H54 (cell line): Measurements from ENCODE around the gene C17orf100.

Experiments
- DNase-seq: peaks from one replicate; pipeline ENCODE4 v3.0.0; 2011; ENCODE audit warnings: low spot score, mixed read lengths; ENCODE audit not compliant: insufficient read length
- FAIRE-seq: peaks from 3 replicates; lab custom pipeline; 2011; peaks lifted over from hg19 to GRCh38; lab: Jason Lieb, UNC
- POLR2A ChIP-seq: IDR thresholded peaks from 2 replicates; pipeline ENCODE4 v1.6.1; 2011; ENCODE audit warnings: low read depth, mild to moderate bottlenecking, low read length

The C17orf100 gene

DNA sequence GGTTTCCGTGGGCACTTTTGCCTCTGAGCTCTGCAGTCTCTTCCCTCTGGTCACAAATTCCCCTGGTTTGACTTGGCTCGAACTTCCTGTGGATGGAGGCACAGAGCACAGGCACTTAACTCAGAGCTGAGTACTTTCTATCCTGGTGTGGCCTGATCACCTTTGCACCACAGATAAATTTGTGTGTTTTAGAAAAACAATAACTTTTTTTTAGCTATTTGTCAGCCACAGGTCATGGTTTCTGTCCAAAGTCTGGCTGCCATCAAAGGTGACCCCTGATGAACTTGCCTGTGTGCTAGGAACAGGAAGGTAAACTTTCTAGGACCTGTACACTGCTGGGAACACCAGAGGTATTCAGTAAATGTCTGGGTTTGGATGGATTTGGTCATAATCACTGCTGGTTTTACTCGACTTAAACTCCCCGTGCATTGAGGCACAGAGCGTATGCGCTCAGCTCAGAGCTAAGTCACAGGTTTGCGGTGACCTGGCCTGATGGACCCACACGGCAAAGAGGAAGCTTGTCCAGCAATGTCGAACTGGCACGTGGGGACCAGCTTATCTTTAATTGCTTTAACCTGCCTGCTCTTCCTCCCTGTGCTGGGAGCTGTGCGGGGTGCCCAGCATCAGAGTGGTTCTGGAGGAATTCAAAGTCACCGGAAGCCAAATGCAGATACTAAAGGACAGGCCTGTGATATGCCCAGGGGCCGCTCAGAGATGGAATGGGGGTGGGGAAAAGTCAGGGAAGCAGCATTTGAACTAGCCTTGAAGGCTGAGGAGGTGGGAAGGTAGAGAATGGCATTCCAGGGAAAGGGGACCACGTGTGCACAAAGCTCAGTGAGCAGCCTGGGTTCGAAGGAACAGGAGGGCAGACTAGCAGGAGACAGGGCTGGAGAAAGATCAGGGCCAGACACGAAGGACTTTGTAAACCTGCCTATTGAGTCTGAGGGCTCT, 48.7 kb downstream of the C17orf100 start:
- no peak for TF ChIP-seq POLR2A
- DNase-seq (no peak), FAIRE-seq (no peak)

DNA sequence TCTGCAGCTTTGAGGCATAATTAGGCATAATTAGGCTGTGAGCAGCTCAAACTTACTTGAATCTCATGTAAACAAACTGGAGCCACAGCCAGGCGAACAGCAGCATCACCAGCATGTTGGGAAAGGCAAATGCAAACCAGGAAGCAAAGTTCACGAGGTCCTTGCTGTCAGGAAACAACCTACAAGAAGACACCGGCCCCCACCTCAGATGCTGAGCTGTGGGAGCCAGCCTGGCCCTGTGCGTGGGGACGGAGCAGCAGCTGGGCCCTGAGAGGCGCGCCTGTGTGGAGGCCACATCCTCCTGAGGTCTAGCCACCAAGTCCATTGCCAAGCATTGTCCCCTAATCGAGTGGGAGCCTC, 49.4 kb downstream of the C17orf100 start:
- no peak for FAIRE-seq

DNA sequence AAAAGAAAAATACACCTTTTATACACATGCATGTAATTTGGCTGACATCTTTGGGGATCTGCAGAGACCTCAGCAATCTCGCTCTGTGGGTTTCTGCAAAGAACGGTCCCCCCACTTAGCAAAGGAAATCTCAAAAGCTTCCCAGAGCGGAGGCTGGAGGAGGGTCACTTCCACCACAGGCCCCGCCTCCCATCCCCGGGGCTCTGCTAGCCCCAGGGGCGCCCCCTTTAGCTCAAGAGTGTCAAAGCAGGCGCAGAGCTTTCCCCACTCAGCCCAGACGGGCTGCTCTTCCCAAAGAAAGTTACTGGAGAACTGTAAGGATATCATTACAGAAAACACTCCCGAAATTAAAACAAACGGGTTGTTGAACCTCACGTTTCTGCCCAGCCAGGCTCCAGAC, 50.2 kb downstream of the C17orf100 start:
- no peak for FAIRE-seq
- no peak for TF ChIP-seq POLR2A
- peak; percentile 76 for DNase-seq

More for the DNA sequence above, 49.4 kb downstream of the C17orf100 start:
- no peak for TF ChIP-seq POLR2A
- no peak for DNase-seq

DNA sequence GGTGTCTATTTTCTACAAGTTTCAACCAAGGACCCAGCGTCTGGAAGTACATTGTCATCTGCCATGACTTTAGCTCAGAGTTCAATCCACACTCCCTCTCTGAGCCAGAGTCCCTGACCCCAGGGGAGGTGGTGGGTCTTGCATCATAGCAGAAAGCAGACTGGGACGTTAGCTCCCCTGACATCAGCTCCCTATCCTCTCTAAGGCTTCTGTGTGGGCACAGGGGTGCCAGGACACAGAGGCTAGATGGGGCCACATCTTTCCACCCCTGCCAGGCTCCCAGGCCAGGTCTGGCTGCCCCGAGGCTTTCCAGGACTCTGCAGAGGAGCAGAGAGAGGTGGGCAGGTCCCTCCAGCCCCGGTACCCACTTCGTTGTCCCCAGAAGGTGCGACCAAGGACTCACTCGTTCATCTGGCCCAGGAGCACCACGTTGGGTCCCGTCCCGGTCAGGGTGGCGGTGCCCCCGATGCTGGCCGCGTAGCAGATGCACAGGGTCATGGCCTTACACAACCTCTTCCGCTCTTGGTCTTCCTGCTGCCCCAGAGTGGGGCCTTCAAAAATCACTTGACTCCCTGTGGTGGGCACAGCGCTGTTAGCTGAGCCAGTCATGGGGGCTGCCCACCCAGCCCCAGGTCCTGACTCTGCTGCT, 51.1 kb downstream of the C17orf100 start:
- no peak for FAIRE-seq
- no peak for TF ChIP-seq POLR2A
- DNase-seq = no peak
